HL-60/S4 (cell line): ENCODE results near the gene ANKLE1.

ENCODE experiments used
- in situ Hi-C: fragments of 300-500 bp; cut with MboI; formaldehyde crosslinking; loops from 2 replicates; pipeline ENCODE4 v1.14.3; 2022; ENCODE audit warnings: low sequenced_read_pairs

ANKLE1 gene

GRCh38 chr19:17324357-17325114, 42.8 kb downstream of the ANKLE1 start:
- in situ Hi-C loops = no loop called here

- in situ Hi-C loops = no loop called here
These were observed 43.4 kb downstream of the ANKLE1 start for GRCh38 chr19:17325133-17325532.

GRCh38 chr19:17325881-17326594, 44.3 kb downstream of the ANKLE1 start:
- in situ Hi-C loops = no loop called here

GRCh38 chr19:17326595-17326966, 44.9 kb downstream of the ANKLE1 start:
- in situ Hi-C loops = no loop called here

- in situ Hi-C loops = no loop called here
These were observed 45.5 kb downstream of the ANKLE1 start for GRCh38 chr19:17327068-17327653.

- in situ Hi-C loops = no loop called here
These were observed 46.2 kb downstream of the ANKLE1 start for GRCh38 chr19:17327654-17328516.

GRCh38 chr19:17328517-17329365, 47.0 kb downstream of the ANKLE1 start:
- in situ Hi-C loops = no loop called here

- in situ Hi-C loops = no loop called here
These were observed 47.9 kb downstream of the ANKLE1 start for GRCh38 chr19:17329366-17330261.

- in situ Hi-C loops = no loop called here
These were observed 48.8 kb downstream of the ANKLE1 start for GRCh38 chr19:17330262-17331044.

GRCh38 chr19:17331045-17331558, 49.4 kb downstream of the ANKLE1 start:
- in situ Hi-C loops = no loop called here

GRCh38 chr19:17332360-17332676, 50.6 kb downstream of the ANKLE1 start:
- in situ Hi-C loops = no loop called here

GRCh38 chr19:17332677-17333581, 51.2 kb downstream of the ANKLE1 start:
- in situ Hi-C loops = no loop called here

- in situ Hi-C loops = no loop called here
These were observed 52.1 kb downstream of the ANKLE1 start for GRCh38 chr19:17333611-17334413.

- in situ Hi-C loops = no loop called here
These were observed 53.0 kb downstream of the ANKLE1 start, which contains the start of gene ANO8 for GRCh38 chr19:17334414-17335409. ANO8 (minus strand) TSS chr19:17334855; CDS start chr19:17334670, 185 bp downstream.

- in situ Hi-C loops = no loop called here
These were observed 53.9 kb downstream of the ANKLE1 start for GRCh38 chr19:17335575-17335974.
